Natural killer cell (primary cell): Measurements from ENCODE around the gene SC5D. TPM values are rescaled to one million over a fixed set of nuclear protein-coding genes. Genes with fewer than 3 reads are reported as not detected.

Experiments
- ATAC-seq, 3 donors: fragments of 150-1000 bp in 2 of 3; fragments of 200-7000 bp in 1 of 3; cut with Tn5 transposase; 1 replicate in 1 of 3; 2 replicates in 2 of 3; pipeline ENCODE4 v1.10.0; 2021; ENCODE audit warnings: mild to moderate bottlenecking in 2 of 3, moderate library complexity in 2 of 3
- DNase-seq, 2 donors: peaks; one replicate each; pipeline versions ENCODE4 v3.0.0 to v3.0.0-alpha.2; 2013 to 2021; ENCODE audit warnings: mixed read lengths in 1 of 2
- H3K27ac ChIP-seq: one replicate; pipeline ENCODE4 v1.5.1; 2013; ENCODE audit warnings: mild to moderate bottlenecking, low read length
- H3K27me3 ChIP-seq: one replicate; pipeline ENCODE4 v1.6.1; 2013; ENCODE audit warnings: low read length; ENCODE audit not compliant: control insufficient read depth, insufficient read depth
- H3K36me3 ChIP-seq: one replicate; pipeline ENCODE4 v1.6.1; 2013; ENCODE audit warnings: low read length; ENCODE audit not compliant: control insufficient read depth, insufficient read depth
- H3K4me1 ChIP-seq: one replicate; pipeline ENCODE4 v1.6.1; 2013; ENCODE audit warnings: low read length; ENCODE audit not compliant: control insufficient read depth, insufficient read depth
- H3K4me3 ChIP-seq: one replicate; pipeline ENCODE4 v1.5.1; 2013; ENCODE audit warnings: low read length
- H3K9me3 ChIP-seq: one replicate; pipeline ENCODE4 v1.6.1; 2013; ENCODE audit warnings: low read length; ENCODE audit not compliant: control insufficient read depth, insufficient read depth
- H3K27ac Mint-ChIP-seq, 2 donors: one replicate each; pipeline ENCODE4 v1.8.0; 2022; ENCODE audit warnings: mild to moderate bottlenecking in 2 of 2, mixed read lengths in 2 of 2, moderate library complexity in 1 of 2
- H3K27me3 Mint-ChIP-seq, 2 donors: one replicate each; pipeline ENCODE4 v1.8.0; 2022; ENCODE audit warnings: low read depth in 2 of 2, mixed read lengths in 2 of 2
- H3K36me3 Mint-ChIP-seq: one replicate; pipeline ENCODE4 v1.8.0; 2022; ENCODE audit warnings: mixed read lengths
- H3K4me1 Mint-ChIP-seq, 2 donors: one replicate each; pipeline ENCODE4 v1.8.0; 2022; ENCODE audit warnings: mixed read lengths in 2 of 2
- H3K4me3 Mint-ChIP-seq: one replicate; pipeline ENCODE4 v1.8.0; 2022; ENCODE audit warnings: mild to moderate bottlenecking, moderate library complexity, mixed read lengths
- H3K9me3 Mint-ChIP-seq, 2 donors: one replicate each; pipeline ENCODE4 v1.8.0; 2022; ENCODE audit warnings: mixed read lengths in 2 of 2
- CTCF ChIP-seq: fragments of 200-600 bp; IDR thresholded peaks from one replicate; pipeline ENCODE4 v1.8.0; 2022; ENCODE audit warnings: antibody characterized with exemption
- WGBS: methylation state at CpG from one replicate; pipeline ENCODE4 v1.1.7; 2013; ENCODE audit warnings: missing lambda C conversion rate; ENCODE audit not compliant: insufficient coverage; 5-methylcytosine and 5-hydroxymethylcytosine counted together
- intact Hi-C: fragments of 100-400 bp; cut with micrococcal nuclease; formaldehyde crosslinking; loops from one replicate; pipeline ENCODE4 v1.14.2; 2022
- total RNA-seq, 4 donors: library from RNA; stranded (reverse); fragments of 120-200 nt in 1 of 4; gene quantifications; one replicate each; pipeline versions ENCODE4 v1.2.3 to v1.2.4, GENCODE V29; 2013 to 2022

The SC5D gene
- total RNA-seq, 3 donors from 2014 or later (not counting 1 experiment from before 2014, with no cell fraction given): 17.2 to 18.6 (median 17.2) TPM

- H3K27me3 Mint-ChIP-seq: peaks cover 31 to 43% of the 10 kb centered on the region in 2 donors
- Histone ChIP-seq H3K9me3 (no peaks in the 10 kb centered on the region), H3K27me3 (no peaks in the 10 kb centered on the region), H3K27ac (no peak overlapping the region), H3K4me1 (no peaks in the 10 kb centered on the region), H3K4me3 (no peak overlapping the region), H3K36me3 (no peaks in the 10 kb centered on the region)
- H3K36me3 Mint-ChIP-seq: no peaks in the 10 kb centered on the region
- no peak for ATAC-seq
- no peak for TF ChIP-seq CTCF
- WGBS: 100% methylated on average over 1 of the region's 1 CpG
- intact Hi-C loops: no loop called here
- H3K4me3 Mint-ChIP-seq: no peak overlapping the region
- peaks cover 0 to 1% of the 10 kb centered on the region in 2 donors for H3K9me3 Mint-ChIP-seq
- H3K4me1 Mint-ChIP-seq: no peaks in the 10 kb centered on the region
- H3K27ac Mint-ChIP-seq: no peak overlapping the region
- no peak for DNase-seq
These were observed 34.6 kb upstream of the SC5D start for GRCh38 chr11:121257976-121258375.

GRCh38 chr11:121265586-121265985 is 27.0 kb upstream of the SC5D start:
- no peaks in the 10 kb centered on the region for H3K36me3 Mint-ChIP-seq
- ATAC-seq (no peak), DNase-seq (no peak)
- Histone ChIP-seq H3K36me3 (no peaks in the 10 kb centered on the region), H3K9me3 (no peaks in the 10 kb centered on the region), H3K27ac (no peak overlapping the region), H3K27me3 (peaks cover 7% of the 10 kb centered on the region), H3K4me1 (no peaks in the 10 kb centered on the region), H3K4me3 (no peak overlapping the region)
- no peaks in the 10 kb centered on the region for H3K4me1 Mint-ChIP-seq
- 78% methylated on average over 6 of the region's 6 CpGs for WGBS
- H3K4me3 Mint-ChIP-seq: no peak overlapping the region
- peaks cover 53 to 85% of the 10 kb centered on the region in 2 donors for H3K27me3 Mint-ChIP-seq
- intact Hi-C loops: no loop called here
- TF ChIP-seq CTCF: no peak
- no peak overlapping the region for H3K27ac Mint-ChIP-seq
- H3K9me3 Mint-ChIP-seq: peaks cover 0 to 4% of the 10 kb centered on the region in 2 donors

- Mint-ChIP-seq H3K27ac (no peak overlapping the region), H3K4me3 (no peak overlapping the region), H3K4me1 (no peaks in the 10 kb centered on the region), H3K9me3 (no peaks in the 10 kb centered on the region), H3K36me3 (no peaks in the 10 kb centered on the region), H3K27me3 (peaks cover 49 to 82% of the 10 kb centered on the region in 2 donors)
- no peaks in the 10 kb centered on the region for H3K4me1 ChIP-seq
- no peak overlapping the region for H3K27ac ChIP-seq
- no peaks in the 10 kb centered on the region for H3K36me3 ChIP-seq
- H3K27me3 ChIP-seq: peaks cover 8% of the 10 kb centered on the region
- no peak overlapping the region for H3K4me3 ChIP-seq
- H3K9me3 ChIP-seq: no peaks in the 10 kb centered on the region
- DNase-seq (no peak), ATAC-seq (no peak)
- 8% methylated on average over 2 of the region's 2 CpGs for WGBS
- no peak for TF ChIP-seq CTCF
- intact Hi-C loops: no loop called here
These were observed 24.0 kb upstream of the SC5D start for GRCh38 chr11:121268581-121268980.

- H3K9me3 ChIP-seq: no peaks in the 10 kb centered on the region
- H3K27me3 ChIP-seq: peaks cover 5% of the 10 kb centered on the region
- no peak for DNase-seq
- 78% methylated on average over 7 of the region's 7 CpGs for WGBS
- Mint-ChIP-seq H3K4me1 (no peaks in the 10 kb centered on the region), H3K27ac (no peak overlapping the region), H3K9me3 (no peaks in the 10 kb centered on the region), H3K27me3 (peaks cover 47 to 70% of the 10 kb centered on the region in 2 donors), H3K36me3 (no peaks in the 10 kb centered on the region), H3K4me3 (no peak overlapping the region)
- no peak overlapping the region for H3K27ac ChIP-seq
- H3K4me1 ChIP-seq: no peaks in the 10 kb centered on the region
- H3K36me3 ChIP-seq: no peaks in the 10 kb centered on the region
- no peak overlapping the region for H3K4me3 ChIP-seq
- intact Hi-C loops: no loop called here
- no peak for ATAC-seq
- TF ChIP-seq CTCF: no peak
These were observed 22.4 kb upstream of the SC5D start for GRCh38 chr11:121270001-121270678.
